CD4-positive, alpha-beta T cell treated with Interleukin-15 for 4 hours (primary cell): ENCODE measurements around the gene STRN.
"Not testable (repeated sequence)": the region's sequence is repeated elsewhere in the genome, so short reads cannot be mapped to it uniquely, and the experiment has no call there.

Experiments
- DNase-seq: peaks from one replicate; pipeline ENCODE4 v3.0.0-alpha.2; 2020; ENCODE audit warnings: low spot score

STRN gene, protein sequence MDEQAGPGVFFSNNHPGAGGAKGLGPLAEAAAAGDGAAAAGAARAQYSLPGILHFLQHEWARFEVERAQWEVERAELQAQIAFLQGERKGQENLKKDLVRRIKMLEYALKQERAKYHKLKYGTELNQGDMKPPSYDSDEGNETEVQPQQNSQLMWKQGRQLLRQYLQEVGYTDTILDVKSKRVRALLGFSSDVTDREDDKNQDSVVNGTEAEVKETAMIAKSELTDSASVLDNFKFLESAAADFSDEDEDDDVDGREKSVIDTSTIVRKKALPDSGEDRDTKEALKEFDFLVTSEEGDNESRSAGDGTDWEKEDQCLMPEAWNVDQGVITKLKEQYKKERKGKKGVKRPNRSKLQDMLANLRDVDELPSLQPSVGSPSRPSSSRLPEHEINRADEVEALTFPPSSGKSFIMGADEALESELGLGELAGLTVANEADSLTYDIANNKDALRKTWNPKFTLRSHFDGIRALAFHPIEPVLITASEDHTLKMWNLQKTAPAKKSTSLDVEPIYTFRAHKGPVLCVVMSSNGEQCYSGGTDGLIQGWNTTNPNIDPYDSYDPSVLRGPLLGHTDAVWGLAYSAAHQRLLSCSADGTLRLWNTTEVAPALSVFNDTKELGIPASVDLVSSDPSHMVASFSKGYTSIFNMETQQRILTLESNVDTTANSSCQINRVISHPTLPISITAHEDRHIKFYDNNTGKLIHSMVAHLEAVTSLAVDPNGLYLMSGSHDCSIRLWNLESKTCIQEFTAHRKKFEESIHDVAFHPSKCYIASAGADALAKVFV

GRCh38 chr2:36966370-36967235 is at the start of gene STRN:
TSS of gene STRN (minus strand) at chr2:36966536. CDS start at chr2:36966463, 73 bp downstream.
- DNase-seq = peak; percentile 97

DNA sequence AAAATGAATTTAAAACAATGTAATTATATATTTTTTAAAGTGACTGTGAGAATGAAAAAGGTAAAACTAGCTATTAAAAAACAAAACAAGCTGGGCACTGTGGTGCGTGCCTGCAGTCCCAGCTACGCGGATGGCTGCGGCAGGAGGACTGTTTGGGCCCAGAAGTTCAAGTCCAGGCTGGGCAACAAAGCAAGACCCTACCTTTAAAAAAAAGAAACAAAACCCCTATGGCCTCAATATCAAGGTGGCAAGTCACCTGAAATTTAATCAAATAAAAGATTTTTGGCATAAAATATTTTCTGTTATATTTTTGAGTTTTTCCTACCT is 46.9 kb upstream of the STRN start:
- no peak for DNase-seq

GRCh38 chr2:37011130-37011529 is 44.8 kb upstream of the STRN start:
- no peak for DNase-seq

- DNase-seq = peak; percentile 28
Observed at GRCh38 chr2:37005118-37005868, 39.0 kb upstream of the STRN start.

GRCh38 chr2:37000988-37001556 is 34.7 kb upstream of the STRN start:
- DNase-seq = no peak

GRCh38 chr2:37000318-37000717 is 34.0 kb upstream of the STRN start:
- no peak for DNase-seq

- DNase-seq = not testable (repeated sequence)
Observed at GRCh38 chr2:36999416-36999815, 33.1 kb upstream of the STRN start.

- DNase-seq = no peak
Observed at GRCh38 chr2:36993841-36994620, 27.7 kb upstream of the STRN start.

GRCh38 chr2:36988008-36988407 is 21.7 kb upstream of the STRN start:
- no peak for DNase-seq

- no peak for DNase-seq
Observed at GRCh38 chr2:36982467-36982866, 16.1 kb upstream of the STRN start.

DNA sequence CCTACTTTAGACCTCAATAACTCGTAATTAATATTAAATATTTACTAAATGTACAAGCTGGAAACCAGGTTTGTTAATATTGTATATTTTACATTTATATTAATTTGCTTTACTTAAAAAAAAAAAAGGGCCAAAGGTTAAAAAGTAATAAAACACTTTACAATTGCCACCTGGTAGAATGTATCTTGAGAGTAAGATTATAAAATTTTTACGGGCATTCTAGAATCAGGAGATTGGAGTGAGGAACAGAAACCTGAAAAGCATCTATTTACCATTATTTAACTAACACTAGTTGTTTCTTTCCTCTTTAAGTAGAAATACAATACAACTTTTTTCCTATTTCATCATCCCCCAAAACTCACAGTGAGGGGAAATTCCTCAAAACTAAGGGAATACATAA is 15.6 kb upstream of the STRN start:
- DNase-seq = no peak

DNA sequence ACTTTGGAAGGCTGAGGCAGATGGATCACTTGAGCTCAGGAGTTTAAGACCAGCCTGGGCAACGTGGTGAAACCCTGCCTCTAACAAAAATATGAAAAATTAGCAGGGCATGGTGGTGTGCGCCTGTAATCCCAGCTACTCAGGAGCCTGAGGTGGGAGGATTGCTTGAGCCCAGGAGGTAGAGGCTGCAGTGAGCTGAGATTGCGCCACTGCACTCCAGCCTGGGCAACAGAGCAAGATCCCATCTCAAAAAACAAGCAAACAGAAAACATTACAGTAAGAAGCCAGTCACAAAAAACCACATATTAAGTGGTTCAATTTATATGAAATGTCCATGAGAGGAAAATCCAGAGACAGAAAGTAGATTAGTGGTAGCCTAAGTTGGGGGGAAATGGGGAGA is 12.7 kb upstream of the STRN start:
- not testable (repeated sequence) for DNase-seq

- no peak for DNase-seq
Observed at GRCh38 chr2:36976065-36976464, 9.7 kb upstream of the STRN start.

- no peak for DNase-seq
Observed at GRCh38 chr2:36975306-36975705, 9.0 kb upstream of the STRN start.

DNA sequence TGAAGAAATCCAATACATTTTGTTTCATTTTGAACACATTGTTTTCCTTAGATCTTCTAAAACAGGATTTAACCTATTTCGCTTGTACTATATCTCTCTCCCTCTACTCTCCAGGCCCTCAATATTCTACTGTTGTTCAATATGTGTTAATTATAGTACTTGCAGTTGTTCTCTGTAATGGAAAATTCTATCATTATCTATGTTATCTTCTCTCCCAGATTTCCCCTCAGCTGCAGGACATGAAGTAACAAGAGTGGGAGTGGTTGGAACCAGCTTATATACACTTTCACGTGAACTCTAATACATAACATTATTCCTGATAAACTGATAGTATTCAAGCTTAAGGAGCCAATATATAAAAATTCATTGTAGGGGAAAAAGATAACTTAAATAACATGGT is 7.0 kb upstream of the STRN start:
- DNase-seq = no peak

GRCh38 chr2:36971990-36972389 is 5.7 kb upstream of the STRN start:
- no peak for DNase-seq

- DNase-seq = no peak
Observed at GRCh38 chr2:36967236-36967876, 1.0 kb upstream of the STRN start.

GRCh38 chr2:36965751-36966369 is 476 bp downstream of the STRN start:
- DNase-seq = peak; percentile 30

- DNase-seq = no peak
Observed at GRCh38 chr2:36965206-36965605, 1.1 kb downstream of the STRN start.
